H1 (cell line): Measurements from ENCODE around the gene IMPG2. TPM values are rescaled to one million over a fixed set of nuclear protein-coding genes. Genes with fewer than 3 reads are reported as not detected.

Experiments used
- CTCF ChIA-PET: fragments of 300-600 bp; sonication (Branson Sonifier 250); formaldehyde crosslinking; loops from one replicate; lab custom pipeline; 2021; ENCODE audit not compliant: partially characterized antibody; lab: Charles Lee
- POLR2A ChIA-PET: fragments of 300-600 bp; sonication (Branson Sonifier 250); formaldehyde crosslinking; loops from one replicate; lab custom pipeline; 2021; ENCODE audit warnings: inconsistent platforms; ENCODE audit not compliant: partially characterized antibody; lab: Charles Lee
- DNase-seq, 2 experiments: peaks; one replicate each; pipeline versions ENCODE4 v3.0.0 to v3.0.0-alpha.2; 2010 to 2022; ENCODE audit warnings: low spot score in 2 of 2, low read depth in 1 of 2, mixed read lengths in 1 of 2
- FAIRE-seq: peaks from 2 replicates; lab custom pipeline; 2011; peaks lifted over from hg19 to GRCh38; lab: Jason Lieb, UNC
- H2AFZ ChIP-seq: 2 replicates; pipeline ENCODE4 v1.8.1; 2012; ENCODE audit warnings: low read length, inconsistent platforms
- H2AK5ac ChIP-seq: 2 replicates; pipeline ENCODE4 v1.6.1; 2013; ENCODE audit warnings: low read depth, low read length
- H2BK120ac ChIP-seq: replicated peaks from 2 replicates; pipeline ENCODE3; 2013; ENCODE audit warnings: low read depth, low read length, inconsistent platforms
- H2BK12ac ChIP-seq: 2 replicates; pipeline ENCODE4 v1.6.1; 2013; ENCODE audit warnings: low read depth, low read length
- H2BK15ac ChIP-seq: 2 replicates; pipeline ENCODE4 v1.6.1; 2013; ENCODE audit warnings: low read length
- H2BK20ac ChIP-seq: 2 replicates; pipeline ENCODE4 v1.6.1; 2013; ENCODE audit warnings: low read length
- H2BK5ac ChIP-seq: 2 replicates; pipeline ENCODE4 v1.6.1; 2013; ENCODE audit warnings: low read depth, low read length
- H3K14ac ChIP-seq: 2 replicates; pipeline ENCODE4 v1.6.1; 2013; ENCODE audit warnings: inconsistent platforms; ENCODE audit not compliant: insufficient read length
- H3K18ac ChIP-seq: 2 replicates; pipeline ENCODE4 v1.6.1; 2013; ENCODE audit warnings: low read length; ENCODE audit errors: extremely low read depth
- H3K23ac ChIP-seq: 2 replicates; pipeline ENCODE4 v1.6.1; 2013; ENCODE audit warnings: inconsistent platforms; ENCODE audit not compliant: insufficient read length
- H3K23me2 ChIP-seq: 2 replicates; pipeline ENCODE4 v1.6.1; 2013; ENCODE audit warnings: low read depth, low read length
- H3K27ac ChIP-seq: 2 replicates; pipeline ENCODE4 v1.6.1; 2011; ENCODE audit warnings: low read depth, low read length, inconsistent platforms
- H3K27me3 ChIP-seq, 4 experiments: replicated peaks in 1 of 4; 1 replicate in 1 of 4; 2 replicates in 3 of 4; pipeline versions ENCODE4 v1.6.1 to v1.8.1; 2011 to 2013; ENCODE audit warnings: low read length in 3 of 4, mild to moderate bottlenecking in 3 of 4, inconsistent platforms in 2 of 4, mixed read lengths in 2 of 4, moderate library complexity in 1 of 4; ENCODE audit not compliant: control insufficient read depth in 3 of 4, insufficient read depth in 3 of 4; ENCODE audit errors: extremely low read depth in 1 of 4
- H3K36me3 ChIP-seq, 4 experiments: 2 replicates each; pipeline versions ENCODE4 v1.6.1 to v1.8.1; 2011 to 2013; ENCODE audit warnings: mild to moderate bottlenecking in 4 of 4, low read length in 3 of 4, moderate library complexity in 2 of 4, control low read depth in 1 of 4, inconsistent platforms in 1 of 4; ENCODE audit not compliant: insufficient read depth in 4 of 4, control insufficient read depth in 2 of 4
- H3K4ac ChIP-seq: replicated peaks from 2 replicates; pipeline ENCODE3; 2013; ENCODE audit warnings: low read length, low read depth, mixed read lengths, inconsistent platforms; ENCODE audit not compliant: insufficient read length
- H3K4me1 ChIP-seq, 4 experiments: replicated peaks in 1 of 4; 1 replicate in 1 of 4; 2 replicates in 3 of 4; pipeline versions ENCODE4 v1.6.1 to v1.8.1; 2011 to 2013; ENCODE audit warnings: low read length in 3 of 4, inconsistent platforms in 2 of 4, mixed read lengths in 1 of 4; ENCODE audit not compliant: insufficient read depth in 4 of 4, control insufficient read depth in 3 of 4
- H3K4me2 ChIP-seq, 2 experiments: 2 replicates each; pipeline versions ENCODE4 v1.6.1 to v1.8.1; 2011 to 2013; ENCODE audit warnings: low read depth in 2 of 2, low read length in 2 of 2, control low read depth in 1 of 2, inconsistent platforms in 1 of 2, mild to moderate bottlenecking in 1 of 2; ENCODE audit not compliant: insufficient read depth in 1 of 2
- H3K4me3 ChIP-seq, 4 experiments: fragments of 200-600, 300-600 bp in 1 of 4; sonication (generic), shearing (Covaris generic), sonication (Bioruptor Twin) in 1 of 4; 2 replicates each; pipeline versions ENCODE4 v1.5.1 to v1.8.1; 2011 to 2016; ENCODE audit warnings: low read length in 4 of 4, low read depth in 3 of 4, control low read depth in 2 of 4, inconsistent platforms in 2 of 4, mild to moderate bottlenecking in 2 of 4, mixed read lengths in 1 of 4, moderate library complexity in 1 of 4; ENCODE audit not compliant: insufficient read depth in 2 of 4; ENCODE audit errors: extremely low read depth in 1 of 4
- H3K56ac ChIP-seq: replicated peaks from 2 replicates; pipeline ENCODE3; 2013; ENCODE audit warnings: low read depth, mild to moderate bottlenecking, mixed read lengths, low read length, inconsistent platforms; ENCODE audit not compliant: insufficient read length
- H3K79me1 ChIP-seq: 2 replicates; pipeline ENCODE4 v1.6.1; 2013; ENCODE audit warnings: low read depth, low read length, control low read depth
- H3K79me2 ChIP-seq, 2 experiments: 2 replicates each; pipeline versions ENCODE4 v1.6.1 to v1.8.1; 2012 to 2013; ENCODE audit warnings: low read length in 2 of 2, mild to moderate bottlenecking in 2 of 2, inconsistent platforms in 1 of 2; ENCODE audit not compliant: insufficient read depth in 2 of 2, control insufficient read depth in 1 of 2
- H3K9ac ChIP-seq, 4 experiments: replicated peaks in 1 of 4; 1 replicate in 1 of 4; 2 replicates in 3 of 4; pipeline versions ENCODE4 v1.6.1 to v1.8.1; 2011 to 2013; ENCODE audit warnings: low read depth in 3 of 4, low read length in 3 of 4, control low read depth in 2 of 4, mild to moderate bottlenecking in 2 of 4, moderate library complexity in 2 of 4, inconsistent platforms in 1 of 4; ENCODE audit errors: extremely low read depth in 1 of 4
- H3K9me3 ChIP-seq, 2 experiments: 2 replicates each; pipeline versions ENCODE4 v1.6.1 to v1.8.1; 2012 to 2013; ENCODE audit warnings: mild to moderate bottlenecking in 2 of 2, moderate library complexity in 2 of 2, control low read depth in 1 of 2, inconsistent platforms in 1 of 2, low read depth in 1 of 2, low read length in 1 of 2, mixed read lengths in 1 of 2; ENCODE audit not compliant: insufficient read depth in 2 of 2
- H4K20me1 ChIP-seq, 2 experiments: replicated peaks in 1 of 2; 2 replicates each; pipeline versions ENCODE3 to v1.8.1; 2011 to 2013; ENCODE audit warnings: inconsistent platforms in 2 of 2, low read length in 2 of 2, mild to moderate bottlenecking in 1 of 2; ENCODE audit not compliant: insufficient read depth in 2 of 2, control insufficient read depth in 1 of 2
- H4K5ac ChIP-seq: 2 replicates; pipeline ENCODE4 v1.6.1; 2013; ENCODE audit warnings: low read length, low read depth, mixed read lengths, inconsistent platforms; ENCODE audit not compliant: insufficient read length
- H4K8ac ChIP-seq: 2 replicates; pipeline ENCODE4 v1.8.0; 2013; ENCODE audit warnings: mild to moderate bottlenecking, moderate library complexity, low read length, inconsistent platforms; ENCODE audit not compliant: insufficient read depth; ENCODE audit errors: extremely low read depth
- H4K91ac ChIP-seq: replicated peaks from 2 replicates; pipeline ENCODE3; 2013; ENCODE audit warnings: low read length, mixed read lengths, inconsistent platforms; ENCODE audit not compliant: insufficient read length
- ATF3 ChIP-seq: IDR thresholded peaks from 2 replicates; pipeline ENCODE4 v1.6.1; 2011; ENCODE audit warnings: low read depth, mild to moderate bottlenecking, low read length; ENCODE audit not compliant: insufficient read depth
- CTBP2 ChIP-seq: IDR thresholded peaks from 2 replicates; pipeline ENCODE4 v1.7.0; 2011; ENCODE audit warnings: borderline replicate concordance, mild to moderate bottlenecking, moderate library complexity, mixed read lengths, low read length; ENCODE audit not compliant: insufficient read depth, insufficient read length
- EP300 ChIP-seq, 2 experiments: IDR thresholded peaks; 1 replicate in 1 of 2; 2 replicates in 1 of 2; pipeline ENCODE4 v1.6.1; 2011 to 2012; ENCODE audit warnings: low read depth in 2 of 2, low read length in 2 of 2, mild to moderate bottlenecking in 2 of 2, borderline replicate concordance in 1 of 2, inconsistent platforms in 1 of 2, moderate library complexity in 1 of 2
- KDM1A ChIP-seq: fragments of 200-600, 300-600 bp; sonication (generic); IDR thresholded peaks from 2 replicates; pipeline ENCODE4 v1.7.1; 2016; ENCODE audit warnings: mild to moderate bottlenecking, low read length, borderline replicate concordance
- NRF1 ChIP-seq: IDR thresholded peaks from 2 replicates; pipeline ENCODE4 v1.6.1; 2011; ENCODE audit warnings: mild to moderate bottlenecking, low read depth, low read length, improper control_type of control experiment
- POLR2AphosphoS5 ChIP-seq: IDR thresholded peaks from 2 replicates; pipeline ENCODE4 v1.6.1; 2011; ENCODE audit warnings: low read depth, low read length
- RNF2 ChIP-seq: fragments of 200-900, 300-1000 bp; sonication (generic); IDR thresholded peaks from 2 replicates; pipeline ENCODE4 v1.7.1; 2016; ENCODE audit warnings: borderline replicate concordance, low read depth, mild to moderate bottlenecking, antibody characterized with exemption, low read length; ENCODE audit not compliant: poor library complexity, severe bottlenecking; ENCODE audit errors: missing control alignments
- SIN3A ChIP-seq, 2 experiments: IDR thresholded peaks in 1 of 2; conservative IDR thresholded peaks in 1 of 2; 2 replicates each; pipeline ENCODE4 v1.6.1; 2011 to 2012; ENCODE audit warnings: low read length in 2 of 2, improper control_type of control experiment in 1 of 2, low read depth in 1 of 2, mild to moderate bottlenecking in 1 of 2
- TAF7 ChIP-seq: optimal IDR thresholded peaks from 2 replicates; pipeline ENCODE3; 2011; ENCODE audit warnings: low read depth, mild to moderate bottlenecking, inconsistent platforms, low read length, moderate library complexity, borderline replicate concordance
- YY1 ChIP-seq: IDR thresholded peaks from 2 replicates; pipeline ENCODE4 v1.6.1; 2011; ENCODE audit warnings: low read depth, mild to moderate bottlenecking, low read length
- whole genome bisulfite sequencing, 2 experiments: shearing (Covaris generic) in 1 of 2; methylation state at CpG; one replicate each; pipeline versions ENCODE4 v1.1.6 to v1.1.7; 2013 to 2015; ENCODE audit warnings: low lambda C conversion rate in 2 of 2, mixed read lengths in 2 of 2, inconsistent platforms in 1 of 2, low coverage in 1 of 2, missing lambda C conversion rate in 1 of 2; ENCODE audit not compliant: insufficient replicate concordance in 2 of 2, insufficient coverage in 1 of 2, insufficient read length in 1 of 2; ENCODE audit errors: extremely low coverage in 1 of 2, missing lambda C conversion rate in 1 of 2; 5-methylcytosine and 5-hydroxymethylcytosine counted together
- polyA plus RNA-seq, 7 experiments: library from polyadenylated mRNA; depleted of rRNA in 3 of 7; stranded (reverse) in 5 of 7; unstranded in 2 of 7; fragments of >200 nt in 5 of 7; fragments of 200-250 nt in 2 of 7; gene quantifications; 1 replicate in 5 of 7; 2 replicates in 1 of 7; 4 replicates in 1 of 7; pipeline versions ENCODE4 v1.2.1 to v1.2.3, GENCODE V29; 2011 to 2013; ENCODE audit warnings: missing spikeins in 2 of 7, mixed read lengths in 2 of 7
- total RNA-seq: library from RNA; stranded (reverse); fragmentation: NEBNext Ultra II Directional; extraction: Animal tissue kit (Norgen Biotek cat#: 25700); gene quantifications from 2 replicates; pipeline ENCODE4 v1.2.1, GENCODE V29; 2021
- TF ChIP-seq, protein P1 (sequence below): IDR thresholded peaks from 2 replicates; pipeline ENCODE4 v1.6.1; 2011; ENCODE audit warnings: low read length, improper control_type of control experiment

Gene IMPG2
- total and polyA plus RNA-seq, 2 of the 8 experiments (the other 6 are each of a cell fraction or from before 2014, with no cell fraction given), result 0.03 to 0.06 TPM

DNA sequence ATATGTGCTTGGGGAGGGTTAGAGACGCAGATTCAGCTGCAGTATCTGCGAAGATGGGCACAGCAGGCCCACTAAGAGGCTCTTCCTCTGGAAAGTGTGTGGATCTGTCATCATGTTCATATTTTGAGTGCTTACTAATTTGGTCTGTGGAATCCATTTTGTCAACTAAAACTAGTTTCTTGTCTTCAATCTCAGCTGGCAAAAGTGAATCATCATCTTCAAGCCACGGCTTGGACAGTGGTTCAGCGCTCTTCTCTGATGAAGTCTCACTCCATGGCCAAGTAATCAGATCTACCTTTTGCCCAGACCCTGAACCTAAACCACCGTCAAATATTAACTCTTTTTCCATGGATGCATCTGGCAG is 76.2 kb downstream of the IMPG2 start:
- Histone ChIP-seq H3K79me2 (no peaks in the 10 kb centered on the region), H3K56ac (no peak overlapping the region), H3K9me3 (no peaks in the 10 kb centered on the region), H3K27ac (no peak overlapping the region), H4K91ac (no peak overlapping the region), H4K8ac (no peak overlapping the region), H3K4me3 (no peak overlapping the region), H4K20me1 (no peaks in the 10 kb centered on the region), H2BK15ac (no peak overlapping the region), H3K14ac (no peak overlapping the region), H3K23me2 (no peaks in the 10 kb centered on the region; the same call in 1 of the 2 replicates), H3K23ac (no peak overlapping the region), H3K9ac (no peak overlapping the region), H2BK5ac (no peak overlapping the region), H2AK5ac (no peak overlapping the region), H3K27me3 (no peaks in the 10 kb centered on the region), H2AFZ (no peak overlapping the region), H3K36me3 (no peaks in the 10 kb centered on the region; a peak in 1 of 8 replicates), H3K4ac (no peak overlapping the region), H3K79me1 (no peaks in the 10 kb centered on the region), H2BK20ac (no peak overlapping the region), H3K4me1 (peaks cover 0 to 9% (median 4%) of the 10 kb centered on the region in 4 experiments; a peak in 3 of 7 replicates), H3K4me2 (no peak overlapping the region), H2BK120ac (no peak overlapping the region), H4K5ac (no peak overlapping the region), H3K18ac (no peak overlapping the region), H2BK12ac (no peak overlapping the region)
- DNase-seq (no peak), FAIRE-seq (no peak)
- WGBS, 2 experiments, result 93% methylated on average over 5 of the region's 5 CpGs; no CpG with 5 or more reads in 1 of the 2 experiments
- CTCF ChIA-PET, result no interaction called here
- POLR2A ChIA-PET, result no interaction called here
- TF ChIP-seq TAF7 (no peak), KDM1A (no peak), CTBP2 (no peak), SIN3A (conservative IDR thresholded peaks at IDR 0.05 in 1 of 2, IDR thresholded peaks at IDR 0.05 in 1 of 2; ENCODE audit: low read depth in 1 of 2, low read length in 2 of 2) (no peak), EP300 (IDR thresholded peaks at IDR 0.05; ENCODE audit: borderline replicate concordance in 1 of 2, low read depth in 2 of 2, low read length in 2 of 2) (no peak), YY1 (no peak), POLR2AphosphoS5 (no peak), NRF1 (no peak), ATF3 (no peak), RNF2 (no peak)
- TF ChIP-seq, protein P1, sequence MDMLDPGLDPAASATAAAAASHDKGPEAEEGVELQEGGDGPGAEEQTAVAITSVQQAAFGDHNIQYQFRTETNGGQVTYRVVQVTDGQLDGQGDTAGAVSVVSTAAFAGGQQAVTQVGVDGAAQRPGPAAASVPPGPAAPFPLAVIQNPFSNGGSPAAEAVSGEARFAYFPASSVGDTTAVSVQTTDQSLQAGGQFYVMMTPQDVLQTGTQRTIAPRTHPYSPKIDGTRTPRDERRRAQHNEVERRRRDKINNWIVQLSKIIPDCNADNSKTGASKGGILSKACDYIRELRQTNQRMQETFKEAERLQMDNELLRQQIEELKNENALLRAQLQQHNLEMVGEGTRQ, result no peak
